Upper lobe of left lung (tissue), 6 donors: ENCODE data around the gene AKTIP. TPM values are rescaled to one million over a fixed set of nuclear protein-coding genes. Genes with fewer than 3 reads are reported as not detected.

ENCODE experiments used
- ATAC-seq, 2 donors: fragments of 200-7000 bp; cut with Tn5 transposase; one replicate each; pipeline ENCODE4 v1.9.1; 2022; ENCODE audit warnings: mild to moderate bottlenecking in 2 of 2, moderate library complexity in 2 of 2; ENCODE audit not compliant: low FRiP score in 2 of 2
- DNase-seq, 2 donors: peaks; one replicate each; pipeline ENCODE4 v3.0.0-alpha.2; 2019 to 2020
- H3K27ac ChIP-seq, 4 donors: fragments of 200-600 bp; sonication (generic); one replicate each; pipeline ENCODE4 v1.5.1; 2016 to 2019
- H3K27me3 ChIP-seq, 4 donors: fragments of 200-600 bp; sonication (generic); one replicate each; pipeline ENCODE4 v1.5.1; 2017 to 2019
- H3K36me3 ChIP-seq, 4 donors: fragments of 200-600 bp; sonication (generic); one replicate each; pipeline ENCODE4 v1.5.1; 2016 to 2019
- H3K4me1 ChIP-seq, 4 donors: fragments of 200-600 bp; sonication (generic); one replicate each; pipeline ENCODE4 v1.5.1; 2018 to 2019
- H3K4me3 ChIP-seq, 4 donors: fragments of 200-600 bp; sonication (generic); one replicate each; pipeline ENCODE4 v1.5.1; 2017 to 2019; ENCODE audit warnings: mild to moderate bottlenecking in 2 of 4, moderate library complexity in 1 of 4
- H3K9me3 ChIP-seq, 4 donors: fragments of 200-600 bp; sonication (generic); one replicate each; pipeline ENCODE4 v1.5.1; 2018 to 2019
- EP300 ChIP-seq, 4 donors: sonication (generic); formaldehyde crosslinking; IDR thresholded peaks; one replicate each; pipeline ENCODE4 v1.5.1; 2017; ENCODE audit warnings: antibody characterized with exemption in 4 of 4, control low read depth in 2 of 4
- POLR2A ChIP-seq, 4 donors: fragments of 450-650 bp; IDR thresholded peaks; one replicate each; pipeline ENCODE4 v1.5.1; 2016 to 2017; ENCODE audit warnings: antibody characterized with exemption in 4 of 4, mild to moderate bottlenecking in 2 of 4
- POLR2AphosphoS5 ChIP-seq, 2 donors: sonication (generic); formaldehyde crosslinking; IDR thresholded peaks; one replicate each; pipeline ENCODE4 v1.5.1; 2017; ENCODE audit warnings: antibody characterized with exemption in 2 of 2
- WGBS, 2 donors: methylation state at CpG; one replicate each; pipeline ENCODE4 v1.1.5; 2017 to 2018; 5-methylcytosine and 5-hydroxymethylcytosine counted together
- total RNA-seq, 6 donors: library from RNA; depleted of rRNA in 4 of 6; stranded (reverse); fragments of >200 nt in 4 of 6; gene quantifications; one replicate each; pipeline versions ENCODE4 v1.1.0 to v1.2.1, GENCODE V29; 2016 to 2021
- TF ChIP-seq, protein P1 (sequence below), 6 experiments: fragments of 450-650 bp in 4 of 6; fragments of 200-600 bp in 2 of 6; sonication (generic) in 2 of 6; IDR thresholded peaks; one replicate each; pipeline ENCODE4 v1.5.1; 2016 to 2019; ENCODE audit warnings: antibody characterized with exemption in 6 of 6
- donor health status: DM: no; HTN: no; CAD: no; lungs with moderate emphysema.
- donor health status: DM: no; HTN: yes; CAD: no; lungs with severe emphysema.

The AKTIP gene
- total RNA-seq, 6 donors from 2014 or later: 35.6 to 61.3 (median 47.0) TPM

DNA sequence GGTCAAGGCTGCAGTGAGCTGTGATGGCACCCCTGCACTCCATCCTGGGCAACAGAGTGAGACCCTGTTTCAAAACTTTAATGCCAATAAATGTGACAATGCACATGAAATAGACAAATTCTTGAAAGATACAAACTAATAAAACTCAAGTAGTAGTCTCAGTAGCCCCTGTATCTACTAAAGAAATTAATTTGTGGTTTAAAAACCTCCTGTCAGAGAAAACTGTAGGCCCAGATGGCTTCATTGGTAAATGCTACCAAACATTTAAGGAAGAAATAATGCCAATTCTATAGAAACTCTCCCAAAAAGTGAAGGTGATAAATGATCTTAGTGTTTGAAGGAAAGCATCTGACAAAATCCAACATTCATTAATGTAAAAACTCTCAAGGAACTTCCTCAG lies 16.8 kb downstream of the AKTIP start:
- Histone ChIP-seq H3K4me3 (no peak overlapping the region), H3K36me3 (peaks cover 23 to 96% (median 53%) of the 10 kb centered on the region in 4 donors), H3K27me3 (no peaks in the 10 kb centered on the region), H3K4me1 (no peaks in the 10 kb centered on the region), H3K9me3 (peaks cover 0 to 3% (median 0%) of the 10 kb centered on the region in 4 donors), H3K27ac (no peak overlapping the region)
- TF ChIP-seq EP300 (IDR thresholded peaks at IDR 0.05) (no peak), POLR2A (IDR thresholded peaks at IDR 0.05) (no peak), POLR2AphosphoS5 (IDR thresholded peaks at IDR 0.05) (no peak)
- TF ChIP-seq, protein P1, sequence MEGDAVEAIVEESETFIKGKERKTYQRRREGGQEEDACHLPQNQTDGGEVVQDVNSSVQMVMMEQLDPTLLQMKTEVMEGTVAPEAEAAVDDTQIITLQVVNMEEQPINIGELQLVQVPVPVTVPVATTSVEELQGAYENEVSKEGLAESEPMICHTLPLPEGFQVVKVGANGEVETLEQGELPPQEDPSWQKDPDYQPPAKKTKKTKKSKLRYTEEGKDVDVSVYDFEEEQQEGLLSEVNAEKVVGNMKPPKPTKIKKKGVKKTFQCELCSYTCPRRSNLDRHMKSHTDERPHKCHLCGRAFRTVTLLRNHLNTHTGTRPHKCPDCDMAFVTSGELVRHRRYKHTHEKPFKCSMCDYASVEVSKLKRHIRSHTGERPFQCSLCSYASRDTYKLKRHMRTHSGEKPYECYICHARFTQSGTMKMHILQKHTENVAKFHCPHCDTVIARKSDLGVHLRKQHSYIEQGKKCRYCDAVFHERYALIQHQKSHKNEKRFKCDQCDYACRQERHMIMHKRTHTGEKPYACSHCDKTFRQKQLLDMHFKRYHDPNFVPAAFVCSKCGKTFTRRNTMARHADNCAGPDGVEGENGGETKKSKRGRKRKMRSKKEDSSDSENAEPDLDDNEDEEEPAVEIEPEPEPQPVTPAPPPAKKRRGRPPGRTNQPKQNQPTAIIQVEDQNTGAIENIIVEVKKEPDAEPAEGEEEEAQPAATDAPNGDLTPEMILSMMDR (IDR thresholded peaks at IDR 0.05): no peak
- ATAC-seq (no peak), DNase-seq (no peak)

- Histone ChIP-seq H3K27me3 (no peaks in the 10 kb centered on the region), H3K36me3 (peaks cover 30 to 96% (median 55%) of the 10 kb centered on the region in 4 donors), H3K9me3 (peaks cover 0 to 3% (median 0%) of the 10 kb centered on the region in 4 donors), H3K4me3 (no peak overlapping the region), H3K4me1 (no peaks in the 10 kb centered on the region), H3K27ac (no peak overlapping the region)
- WGBS, 2 donors: 94% methylated on average over 2 of the region's 2 CpGs
- DNase-seq (no peak), ATAC-seq (no peak)
- TF ChIP-seq POLR2AphosphoS5 (IDR thresholded peaks at IDR 0.05) (no peak), EP300 (IDR thresholded peaks at IDR 0.05) (no peak), POLR2A (IDR thresholded peaks at IDR 0.05) (no peak)
- TF ChIP-seq, protein P1 (IDR thresholded peaks at IDR 0.05): no peak
These were observed 18.5 kb downstream of the AKTIP start for GRCh38 chr16:53484542-53484941.

DNA sequence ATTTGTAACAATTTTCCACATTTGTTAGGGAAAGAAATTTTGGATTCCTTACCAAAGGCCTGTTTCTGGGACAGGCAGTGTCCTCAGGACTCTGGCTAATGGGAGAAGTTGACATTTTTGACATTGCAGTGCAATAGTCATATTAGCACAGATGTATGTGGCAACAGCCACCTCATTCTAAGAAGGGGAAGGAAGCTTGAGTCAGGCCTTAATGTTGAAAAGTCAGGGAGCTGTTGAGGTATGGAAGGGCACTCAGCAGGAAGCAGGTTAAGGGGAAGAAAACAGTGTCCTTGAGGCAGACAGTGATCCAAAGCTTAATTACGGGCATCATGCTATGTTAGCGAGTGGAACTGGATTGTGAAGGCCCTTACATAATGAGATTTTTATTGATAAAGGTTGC lies 20.9 kb downstream of the AKTIP start:
- H3K4me3 ChIP-seq: no peak overlapping the region
- peak overlapping the region in 1 of 4 donors; percentile 65 for H3K27ac ChIP-seq
- WGBS, 2 donors: 69 to 77% methylated on average over 2 of the region's 2 CpGs
- no peaks in the 10 kb centered on the region for H3K27me3 ChIP-seq
- H3K9me3 ChIP-seq: peaks cover 0 to 3% (median 0%) of the 10 kb centered on the region in 4 donors
- no peaks in the 10 kb centered on the region for H3K4me1 ChIP-seq
- peak; percentile 58 to 68 for ATAC-seq
- H3K36me3 ChIP-seq: peaks cover 36 to 94% (median 56%) of the 10 kb centered on the region in 4 donors
- no peak for TF ChIP-seq POLR2A (IDR thresholded peaks at IDR 0.05)
- TF ChIP-seq, protein P1 (IDR thresholded peaks at IDR 0.05): no peak
- TF ChIP-seq POLR2AphosphoS5 (IDR thresholded peaks at IDR 0.05): peak in 1 of 2 donors; percentile 18
- no peak for TF ChIP-seq EP300 (IDR thresholded peaks at IDR 0.05)
- DNase-seq: no peak

- H3K4me3 ChIP-seq: no peak overlapping the region
- peaks cover 32 to 94% (median 48%) of the 10 kb centered on the region in 4 donors for H3K36me3 ChIP-seq
- ATAC-seq (no peak), DNase-seq (no peak)
- TF ChIP-seq EP300 (IDR thresholded peaks at IDR 0.05): no peak
- no peak for TF ChIP-seq POLR2A (IDR thresholded peaks at IDR 0.05)
- TF ChIP-seq, protein P1 (IDR thresholded peaks at IDR 0.05): no peak
- TF ChIP-seq POLR2AphosphoS5 (IDR thresholded peaks at IDR 0.05): no peak
- H3K27ac ChIP-seq: peak overlapping the region in 1 of 4 donors; percentile 16
- no peaks in the 10 kb centered on the region for H3K27me3 ChIP-seq
- WGBS, 2 donors: 89 to 100% methylated on average over 1 of the region's 1 CpG
- no peaks in the 10 kb centered on the region for H3K4me1 ChIP-seq
- H3K9me3 ChIP-seq: no peaks in the 10 kb centered on the region
These were observed 22.6 kb downstream of the AKTIP start for GRCh38 chr16:53480394-53480793.

- no peaks in the 10 kb centered on the region for H3K27me3 ChIP-seq
- H3K4me3 ChIP-seq: no peak overlapping the region
- no peak for DNase-seq
- no peak overlapping the region for H3K27ac ChIP-seq
- TF ChIP-seq POLR2A (IDR thresholded peaks at IDR 0.05) (no peak), EP300 (IDR thresholded peaks at IDR 0.05) (no peak), POLR2AphosphoS5 (IDR thresholded peaks at IDR 0.05) (no peak)
- TF ChIP-seq, protein P1 (IDR thresholded peaks at IDR 0.05): no peak
- WGBS, 2 donors: 97 to 99% methylated on average over 5 of the region's 5 CpGs
- H3K4me1 ChIP-seq: no peaks in the 10 kb centered on the region
- H3K9me3 ChIP-seq: no peaks in the 10 kb centered on the region
- no peak for ATAC-seq
- peaks cover 26 to 94% (median 42%) of the 10 kb centered on the region in 4 donors for H3K36me3 ChIP-seq
These were observed 24.0 kb downstream of the AKTIP start for GRCh38 chr16:53478965-53479364.
